Muscle of leg (tissue), 11 donors: Measurements from ENCODE around the gene CRYGD. TPM values are rescaled to one million over a fixed set of nuclear protein-coding genes. Genes with fewer than 3 reads are reported as not detected.
"Not testable (repeated sequence)": the region's sequence is repeated elsewhere in the genome, so short reads cannot be mapped to it uniquely, and the experiment has no call there.

ENCODE experiments used
- DNase-seq: peaks from one replicate; pipeline ENCODE4 v3.0.0; 2013
- H3K27ac ChIP-seq: one replicate; pipeline ENCODE4 v1.5.1; 2013; ENCODE audit warnings: mild to moderate bottlenecking, low read length, control low read depth
- H3K27me3 ChIP-seq: one replicate; pipeline ENCODE4 v1.6.1; 2013; ENCODE audit warnings: low read length; ENCODE audit not compliant: control insufficient read depth, insufficient read depth
- H3K36me3 ChIP-seq: one replicate; pipeline ENCODE4 v1.6.1; 2013; ENCODE audit warnings: low read length; ENCODE audit not compliant: control insufficient read depth, insufficient read depth
- H3K4me1 ChIP-seq: one replicate; pipeline ENCODE4 v1.6.1; 2013; ENCODE audit warnings: low read length; ENCODE audit not compliant: control insufficient read depth, insufficient read depth
- H3K4me3 ChIP-seq: one replicate; pipeline ENCODE4 v1.5.1; 2013; ENCODE audit warnings: low read length, control low read depth
- H3K9me3 ChIP-seq: replicated peaks from 2 replicates; pipeline ENCODE4 v1.6.1; 2013; ENCODE audit warnings: low read depth, low read length; ENCODE audit not compliant: control insufficient read depth
- WGBS: methylation state at CpG from one replicate; pipeline ENCODE4 v1.1.5; 2013; ENCODE audit warnings: missing lambda C conversion rate; ENCODE audit not compliant: insufficient coverage; 5-methylcytosine and 5-hydroxymethylcytosine counted together
- polyA plus RNA-seq, 8 donors: library from polyadenylated mRNA; unstranded; fragments of 120-200 nt; gene quantifications; one replicate each; pipeline versions ENCODE4 v1.2.1 to v1.2.3, GENCODE V29; 2013; ENCODE audit warnings: inconsistent platforms in 1 of 8, low replicate concordance in 1 of 8; ENCODE audit not compliant: insufficient read length in 8 of 8, insufficient read depth in 1 of 8
- total RNA-seq: library from RNA; stranded (reverse); fragments of 120-200 nt; gene quantifications from one replicate; pipeline ENCODE4 v1.2.4, GENCODE V29; 2013

CRYGD gene
- total and polyA plus RNA-seq, 9 donors: not detected

GRCh38 chr2:208130712-208131110, 6.4 kb upstream of the CRYGD start:
- WGBS: 55% methylated on average over 4 of the region's 6 CpGs
- no peaks in the 10 kb centered on the region for H3K36me3 ChIP-seq
- DNase-seq: no peak

GRCh38 chr2:208129744-208130711, 5.7 kb upstream of the CRYGD start, which contains the start of gene CRYGC:
Gene CRYGC (minus strand): TSS chr2:208129828. CDS start chr2:208129792, 36 bp downstream.
- peak; percentile 5 for DNase-seq
- Histone ChIP-seq H3K36me3 (no peaks in the 10 kb centered on the region), H3K4me1 (no peaks in the 10 kb centered on the region), H3K27me3 (peaks cover 3% of the 10 kb centered on the region), H3K27ac (no peak within 1 kb of the TSS), H3K4me3 (no peak within 1 kb of the TSS), H3K9me3 (no peaks in the 10 kb centered on the region)
- 58% methylated on average over 13 of the region's 19 CpGs for WGBS

More at GRCh38 chr2:208130712-208131110, 6.4 kb upstream of the CRYGD start:
- H3K4me3 ChIP-seq: no peak overlapping the region
- H3K9me3 ChIP-seq: no peaks in the 10 kb centered on the region
- peaks cover 3% of the 10 kb centered on the region for H3K27me3 ChIP-seq
- H3K27ac ChIP-seq: no peak overlapping the region
- H3K4me1 ChIP-seq: no peaks in the 10 kb centered on the region

GRCh38 chr2:208128136-208128535, 3.8 kb upstream of the CRYGD start:
- no peak for DNase-seq
- WGBS: 86% methylated on average over 11 of the region's 12 CpGs
- peaks cover 7% of the 10 kb centered on the region for H3K27me3 ChIP-seq
- no peak overlapping the region for H3K27ac ChIP-seq
- no peaks in the 10 kb centered on the region for H3K4me1 ChIP-seq
- H3K4me3 ChIP-seq: no peak overlapping the region
- no peaks in the 10 kb centered on the region for H3K9me3 ChIP-seq
- no peaks in the 10 kb centered on the region for H3K36me3 ChIP-seq

- H3K4me1 ChIP-seq: no peaks in the 10 kb centered on the region
- H3K27ac ChIP-seq: no peak overlapping the region
- peaks cover 7% of the 10 kb centered on the region for H3K27me3 ChIP-seq
- no peak for DNase-seq
- H3K36me3 ChIP-seq: no peaks in the 10 kb centered on the region
- WGBS: no CpG with 5 or more reads among the region's 4 CpGs
- H3K4me3 ChIP-seq: no peak overlapping the region
- no peaks in the 10 kb centered on the region for H3K9me3 ChIP-seq
Measured at GRCh38 chr2:208127090-208127489, 2.8 kb upstream of the CRYGD start.

GRCh38 chr2:208125251-208125650, 927 bp upstream of the CRYGD start:
- no peaks in the 10 kb centered on the region for H3K4me1 ChIP-seq
- DNase-seq: no peak
- no peak overlapping the region for H3K27ac ChIP-seq
- no peaks in the 10 kb centered on the region for H3K9me3 ChIP-seq
- H3K27me3 ChIP-seq: peaks cover 7% of the 10 kb centered on the region
- H3K36me3 ChIP-seq: no peaks in the 10 kb centered on the region
- H3K4me3 ChIP-seq: no peak overlapping the region
- 83% methylated on average over 4 of the region's 4 CpGs for WGBS

- no peaks in the 10 kb centered on the region for H3K9me3 ChIP-seq
- WGBS: no CpG with 5 or more reads among the region's 1 CpG
- no peak overlapping the region for H3K4me3 ChIP-seq
- no peaks in the 10 kb centered on the region for H3K36me3 ChIP-seq
- H3K27ac ChIP-seq: no peak overlapping the region
- H3K4me1 ChIP-seq: no peaks in the 10 kb centered on the region
- H3K27me3 ChIP-seq: peaks cover 7% of the 10 kb centered on the region
- DNase-seq: no peak
Measured at GRCh38 chr2:208122248-208122647, 2.1 kb downstream of the CRYGD start.

- DNase-seq: no peak
- WGBS: no CpG with 5 or more reads among the region's 3 CpGs
- Histone ChIP-seq H3K4me1 (no peaks in the 10 kb centered on the region), H3K27me3 (no peaks in the 10 kb centered on the region), H3K4me3 (no peak overlapping the region), H3K9me3 (no peaks in the 10 kb centered on the region), H3K36me3 (no peaks in the 10 kb centered on the region), H3K27ac (no peak overlapping the region)
Measured at GRCh38 chr2:208118918-208119317, 5.4 kb downstream of the CRYGD start.

- not testable (repeated sequence) for H3K9me3 ChIP-seq, H3K4me3 ChIP-seq, H3K27ac ChIP-seq, H3K4me1 ChIP-seq, H3K36me3 ChIP-seq, H3K27me3 ChIP-seq, DNase-seq
- 100% methylated on average over 5 of the region's 11 CpGs for WGBS
Measured at GRCh38 chr2:208117390-208117789, 6.9 kb downstream of the CRYGD start.

- Histone ChIP-seq H3K27ac (no peak overlapping the region), H3K4me3 (no peak overlapping the region), H3K4me1 (no peaks in the 10 kb centered on the region), H3K36me3 (no peaks in the 10 kb centered on the region), H3K27me3 (peaks cover 11% of the 10 kb centered on the region), H3K9me3 (no peaks in the 10 kb centered on the region)
- DNase-seq: no peak
- WGBS: 29% methylated on average over 3 of the region's 7 CpGs
Measured at GRCh38 chr2:208112969-208113368, 11.4 kb downstream of the CRYGD start.

GRCh38 chr2:208112273-208112745, 12.0 kb downstream of the CRYGD start:
- WGBS: 15% methylated on average over 31 of the region's 36 CpGs
- not testable (repeated sequence) for H3K27ac ChIP-seq, H3K9me3 ChIP-seq, H3K4me1 ChIP-seq, DNase-seq, H3K36me3 ChIP-seq, H3K4me3 ChIP-seq
- peaks cover 11% of the 10 kb centered on the region for H3K27me3 ChIP-seq
